K562 (cell line): ENCODE measurements around the gene ZSWIM7.

Source experiments
- CHD4 ChIP-seq: fragments of 200-600 bp; sonication (generic); IDR thresholded peaks from 3 replicates; pipeline ENCODE4 v1.6.1; 2012; ENCODE audit warnings: low read depth, mild to moderate bottlenecking, mixed read lengths, low read length, inconsistent platforms; ENCODE audit not compliant: insufficient read depth, insufficient replicate concordance, poor library complexity, severe bottlenecking
- POLR2A ChIP-seq: fragments of 450-650 bp; conservative IDR thresholded peaks from 2 replicates; pipeline ENCODE4 v1.6.1; 2016
- TAF7 ChIP-seq: fragments of 450-650 bp; IDR thresholded peaks from 2 replicates; pipeline ENCODE4 v1.6.1; 2016; ENCODE audit warnings: missing genetic modification characterization, missing compliant biosample characterization
- ZNF232 ChIP-seq: sonication (generic); formaldehyde crosslinking; IDR thresholded peaks from 2 replicates; pipeline ENCODE4 v1.8.0; 2022; ENCODE audit warnings: mild to moderate bottlenecking, missing genetic modification reagents

- no peak for TF ChIP-seq CHD4
- no peak for TF ChIP-seq ZNF232 (CRISPR knock-in tag)
- TF ChIP-seq POLR2A: no peak
- TF ChIP-seq TAF7: no peak
Observed at GRCh38 chr17:15981208-15981607, 18.3 kb downstream of the ZSWIM7 start.
